GM13976 (cell line): ENCODE data around the gene ZNF764.

Experiments used
- DNase-seq: peaks from one replicate; pipeline ENCODE4 v3.0.0; 2012; ENCODE audit warnings: low spot score
- CTCF ChIP-seq: IDR thresholded peaks from 2 replicates; pipeline ENCODE4 v1.5.1; 2012; ENCODE audit warnings: borderline replicate concordance, mild to moderate bottlenecking; ENCODE audit not compliant: insufficient read depth; ENCODE audit errors: extremely low read depth, missing control alignments, control extremely low read depth
- in situ Hi-C: fragments of 300-500 bp; cut with MboI; formaldehyde crosslinking; loops from one replicate; pipeline ENCODE4 v1.12.0; 2022; ENCODE audit warnings: low sequenced_read_pairs, mixed read lengths, inconsistent platforms; ENCODE audit not compliant: unreplicated experiment

The ZNF764 gene

GRCh38 chr16:30556125-30556473, 2.1 kb downstream of the ZNF764 start:
- no peak for DNase-seq
- in situ Hi-C loops: no loop called here
- no peak for TF ChIP-seq CTCF

- in situ Hi-C loops: no loop called here
- TF ChIP-seq CTCF: no peak
- DNase-seq: no peak
Measured at GRCh38 chr16:30555315-30556124, 2.7 kb downstream of the ZNF764 start.

- in situ Hi-C loops: no loop called here
- no peak for TF ChIP-seq CTCF
- DNase-seq: no peak
Measured at GRCh38 chr16:30554557-30555314, 3.4 kb downstream of the ZNF764 start.

- TF ChIP-seq CTCF: no peak
- DNase-seq: no peak
- in situ Hi-C loops: no loop called here
Measured at GRCh38 chr16:30553393-30553899, 4.7 kb downstream of the ZNF764 start.

- DNase-seq: no peak
- in situ Hi-C loops: no loop called here
- no peak for TF ChIP-seq CTCF
Measured at GRCh38 chr16:30552956-30553355, 5.2 kb downstream of the ZNF764 start.

GRCh38 chr16:30551781-30552180, 6.4 kb downstream of the ZNF764 start:
- in situ Hi-C loops: no loop called here
- DNase-seq: peak; percentile 72
- TF ChIP-seq CTCF: no peak
